CD4-positive, CD25-positive, alpha-beta regulatory T cell (primary cell): Measurements from ENCODE around the gene ELOVL6. TPM values are rescaled to one million over a fixed set of nuclear protein-coding genes. Genes with fewer than 3 reads are reported as not detected.
"Not testable (repeated sequence)": the region's sequence is repeated elsewhere in the genome, so short reads cannot be mapped to it uniquely, and the experiment has no call there.

Experiments
- ATAC-seq, 2 donors: fragments of 150-1000 bp; cut with Tn5 transposase; one replicate each; pipeline ENCODE4 v1.10.0; 2021; ENCODE audit warnings: low read depth in 2 of 2, moderate number of reproducible peaks in 2 of 2, moderate library complexity in 1 of 2
- DNase-seq, 3 donors: peaks; one replicate each; pipeline versions ENCODE4 v3.0.0 to v3.0.0-alpha.2; 2012 to 2022; ENCODE audit warnings: mixed read lengths in 1 of 3
- H3K27ac ChIP-seq: one replicate; pipeline ENCODE4 v1.7.0; 2013; ENCODE audit warnings: mild to moderate bottlenecking, low read length; ENCODE audit not compliant: insufficient read depth, poor library complexity, severe bottlenecking
- H3K27me3 ChIP-seq: one replicate; pipeline ENCODE4 v1.7.0; 2013; ENCODE audit warnings: low read length; ENCODE audit not compliant: control insufficient read depth, insufficient read depth
- H3K36me3 ChIP-seq: one replicate; pipeline ENCODE4 v1.7.0; 2013; ENCODE audit warnings: mild to moderate bottlenecking, low read length, moderate library complexity; ENCODE audit not compliant: control insufficient read depth, insufficient read depth
- H3K4me1 ChIP-seq: 2 replicates; pipeline ENCODE4 v1.7.0; 2013; ENCODE audit warnings: mild to moderate bottlenecking, low read length; ENCODE audit not compliant: insufficient read depth, control insufficient read depth, poor library complexity, severe bottlenecking
- H3K4me3 ChIP-seq: one replicate; pipeline ENCODE4 v1.7.0; 2013; ENCODE audit warnings: low read depth, mild to moderate bottlenecking, low read length, moderate library complexity
- H3K9me3 ChIP-seq, 2 experiments: 1 replicate in 1 of 2; 2 replicates in 1 of 2; pipeline ENCODE4 v1.7.0; 2013; ENCODE audit warnings: low read length in 2 of 2, mild to moderate bottlenecking in 1 of 2, moderate library complexity in 1 of 2; ENCODE audit not compliant: control insufficient read depth in 2 of 2
- H3K27ac Mint-ChIP-seq, 3 donors: one replicate each; pipeline ENCODE4 v1.8.0; 2020 to 2022; ENCODE audit warnings: mild to moderate bottlenecking in 3 of 3, mixed read lengths in 3 of 3, moderate library complexity in 2 of 3
- H3K27me3 Mint-ChIP-seq: one replicate; pipeline ENCODE4 v1.8.0; 2022; ENCODE audit warnings: mild to moderate bottlenecking, mixed read lengths
- H3K36me3 Mint-ChIP-seq: one replicate; pipeline ENCODE4 v1.8.0; 2020; ENCODE audit warnings: mixed read lengths
- H3K4me1 Mint-ChIP-seq, 4 donors: one replicate each; pipeline ENCODE4 v1.8.0; 2020 to 2022; ENCODE audit warnings: mixed read lengths in 4 of 4, mild to moderate bottlenecking in 1 of 4
- H3K4me3 Mint-ChIP-seq, 4 donors: one replicate each; pipeline ENCODE4 v1.8.0; 2020 to 2022; ENCODE audit warnings: mild to moderate bottlenecking in 4 of 4, mixed read lengths in 4 of 4, moderate library complexity in 3 of 4
- H3K9me3 Mint-ChIP-seq, 7 donors: one replicate each; pipeline ENCODE4 v1.8.0; 2020 to 2022; ENCODE audit warnings: mixed read lengths in 7 of 7, mild to moderate bottlenecking in 3 of 7, moderate library complexity in 2 of 7
- polyA plus RNA-seq, 4 donors: library from polyadenylated mRNA; unstranded; fragments of 300-500 nt; fragmentation: Illumina TruSeq; gene quantifications; one replicate each; pipeline ENCODE4 v1.2.3, GENCODE V29; 2021
- total RNA-seq: library from RNA; stranded (reverse); gene quantifications from one replicate; pipeline ENCODE4 v1.2.3, GENCODE V29; 2022

ELOVL6 gene
- total and polyA plus RNA-seq, 5 donors from 2014 or later: 0.03 to 1.0 (median 0.39) TPM; not detected in 1

GRCh38 chr4:110039164-110039563, 159.3 kb downstream of the ELOVL6 start:
- peaks cover 44% of the 10 kb centered on the region for H3K27me3 Mint-ChIP-seq
- H3K4me1 ChIP-seq, H3K4me3 ChIP-seq, ATAC-seq, H3K27ac Mint-ChIP-seq, H3K9me3 Mint-ChIP-seq, H3K4me1 Mint-ChIP-seq, H3K36me3 ChIP-seq, H3K4me3 Mint-ChIP-seq, DNase-seq, H3K27me3 ChIP-seq, H3K36me3 Mint-ChIP-seq, H3K9me3 ChIP-seq, H3K27ac ChIP-seq: not testable (repeated sequence)

GRCh38 chr4:110034026-110034393, 164.4 kb downstream of the ELOVL6 start:
- Histone ChIP-seq H3K4me3 (no peak overlapping the region), H3K27ac (no peak overlapping the region), H3K27me3 (peaks cover 4% of the 10 kb centered on the region), H3K4me1 (no peaks in the 10 kb centered on the region), H3K9me3 (no peaks in the 10 kb centered on the region), H3K36me3 (no peaks in the 10 kb centered on the region)
- no peaks in the 10 kb centered on the region for H3K36me3 Mint-ChIP-seq
- H3K27ac Mint-ChIP-seq: no peak overlapping the region
- H3K9me3 Mint-ChIP-seq: no peaks in the 10 kb centered on the region
- ATAC-seq: no peak
- no peaks in the 10 kb centered on the region for H3K4me1 Mint-ChIP-seq
- peak in 1 of 3 donors; percentile 7 for DNase-seq
- peaks cover 45% of the 10 kb centered on the region for H3K27me3 Mint-ChIP-seq
- no peak overlapping the region for H3K4me3 Mint-ChIP-seq

GRCh38 chr4:110033355-110034025, 164.9 kb downstream of the ELOVL6 start:
- H3K27me3 Mint-ChIP-seq: peaks cover 45% of the 10 kb centered on the region
- no peaks in the 10 kb centered on the region for H3K36me3 Mint-ChIP-seq
- no peak for ATAC-seq
- no peaks in the 10 kb centered on the region for H3K36me3 ChIP-seq
- no peaks in the 10 kb centered on the region for H3K9me3 ChIP-seq
- no peaks in the 10 kb centered on the region for H3K4me1 Mint-ChIP-seq
- no peaks in the 10 kb centered on the region for H3K4me1 ChIP-seq
- H3K27ac Mint-ChIP-seq: no peak overlapping the region
- no peaks in the 10 kb centered on the region for H3K9me3 Mint-ChIP-seq
- H3K27ac ChIP-seq: no peak overlapping the region
- no peak for DNase-seq
- no peak overlapping the region for H3K4me3 Mint-ChIP-seq
- H3K4me3 ChIP-seq: no peak overlapping the region
- peaks cover 4% of the 10 kb centered on the region for H3K27me3 ChIP-seq

- no peaks in the 10 kb centered on the region for H3K4me1 ChIP-seq
- H3K4me3 Mint-ChIP-seq: no peak overlapping the region
- no peaks in the 10 kb centered on the region for H3K36me3 Mint-ChIP-seq
- H3K27ac Mint-ChIP-seq: no peak overlapping the region
- no peak overlapping the region for H3K4me3 ChIP-seq
- H3K27me3 Mint-ChIP-seq: peaks cover 37% of the 10 kb centered on the region
- DNase-seq (no peak), ATAC-seq (no peak)
- H3K36me3 ChIP-seq: no peaks in the 10 kb centered on the region
- no peak overlapping the region for H3K27ac ChIP-seq
- H3K9me3 ChIP-seq: no peaks in the 10 kb centered on the region
- peaks cover 6% of the 10 kb centered on the region for H3K27me3 ChIP-seq
- no peaks in the 10 kb centered on the region for H3K9me3 Mint-ChIP-seq
- H3K4me1 Mint-ChIP-seq: no peaks in the 10 kb centered on the region
Observed at GRCh38 chr4:110032603-110033002, 165.8 kb downstream of the ELOVL6 start.

GRCh38 chr4:110025718-110026117, 172.7 kb downstream of the ELOVL6 start:
- Mint-ChIP-seq H3K27ac (no peak overlapping the region), H3K9me3 (peaks cover 0 to 1% (median 0%) of the 10 kb centered on the region in 7 donors), H3K27me3 (peaks cover 12% of the 10 kb centered on the region), H3K4me1 (no peaks in the 10 kb centered on the region), H3K4me3 (no peak overlapping the region), H3K36me3 (no peaks in the 10 kb centered on the region)
- Histone ChIP-seq H3K4me3 (no peak overlapping the region), H3K27ac (no peak overlapping the region), H3K27me3 (peaks cover 8% of the 10 kb centered on the region), H3K4me1 (no peaks in the 10 kb centered on the region), H3K9me3 (no peaks in the 10 kb centered on the region), H3K36me3 (no peaks in the 10 kb centered on the region)
- DNase-seq (no peak), ATAC-seq (no peak)

GRCh38 chr4:110025056-110025455, 173.4 kb downstream of the ELOVL6 start:
- peaks cover 0 to 1% (median 0%) of the 10 kb centered on the region in 7 donors for H3K9me3 Mint-ChIP-seq
- H3K36me3 ChIP-seq: no peaks in the 10 kb centered on the region
- H3K4me3 ChIP-seq: no peak overlapping the region
- no peak for ATAC-seq
- DNase-seq: no peak
- no peaks in the 10 kb centered on the region for H3K4me1 ChIP-seq
- peaks cover 5% of the 10 kb centered on the region for H3K27me3 Mint-ChIP-seq
- no peak overlapping the region for H3K4me3 Mint-ChIP-seq
- no peaks in the 10 kb centered on the region for H3K36me3 Mint-ChIP-seq
- H3K27me3 ChIP-seq: peaks cover 8% of the 10 kb centered on the region
- no peak overlapping the region for H3K27ac Mint-ChIP-seq
- H3K9me3 ChIP-seq: no peaks in the 10 kb centered on the region
- H3K27ac ChIP-seq: no peak overlapping the region
- H3K4me1 Mint-ChIP-seq: peaks cover 0 to 4% (median 2%) of the 10 kb centered on the region in 4 donors

GRCh38 chr4:110022457-110022856, 176.0 kb downstream of the ELOVL6 start:
- H3K4me1 Mint-ChIP-seq: peaks cover 0 to 7% (median 2%) of the 10 kb centered on the region in 4 donors
- no peak for DNase-seq
- Histone ChIP-seq H3K27me3 (peaks cover 6% of the 10 kb centered on the region), H3K36me3 (no peaks in the 10 kb centered on the region), H3K27ac (no peak overlapping the region), H3K4me3 (no peak overlapping the region), H3K4me1 (no peaks in the 10 kb centered on the region), H3K9me3 (no peaks in the 10 kb centered on the region)
- no peak overlapping the region for H3K27ac Mint-ChIP-seq
- H3K9me3 Mint-ChIP-seq: peaks cover 0 to 2% (median 0%) of the 10 kb centered on the region in 7 donors
- ATAC-seq: no peak
- H3K4me3 Mint-ChIP-seq: no peak overlapping the region
- H3K36me3 Mint-ChIP-seq: no peaks in the 10 kb centered on the region
- peaks cover 4% of the 10 kb centered on the region for H3K27me3 Mint-ChIP-seq
